ENCODE results near the gene DPP6. TPM values are rescaled to one million over a fixed set of nuclear protein-coding genes. Genes with fewer than 3 reads are reported as not detected.

DPP6 gene
- total RNA-seq, 1 experiment from 2014 or later, result not detected

DNA sequence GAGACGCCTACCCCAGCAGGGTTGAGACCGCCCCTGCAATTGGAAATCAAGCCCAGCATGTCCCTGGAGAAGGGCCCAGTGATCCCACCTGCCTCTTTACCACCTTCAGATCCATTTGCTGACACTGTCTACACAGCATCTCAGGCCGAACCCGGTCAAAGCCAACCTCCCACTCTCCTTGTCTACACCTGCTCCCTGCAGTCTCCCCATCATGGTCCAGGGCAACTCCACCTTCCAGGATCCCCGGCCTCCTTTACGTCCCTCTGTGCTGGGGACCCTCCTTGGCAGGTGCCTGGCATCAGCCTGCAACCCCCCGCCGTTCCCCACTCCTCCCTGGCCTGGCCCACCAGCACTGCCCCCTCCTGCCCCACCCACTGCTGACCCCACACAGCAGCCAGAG, 723.5 kb downstream of the DPP6 start:
- CTCF ChIA-PET, result no interaction called here
- H3K27me3 Mint-ChIP-seq (ENCODE audit: low read depth), result peaks cover 24% of the 10 kb centered on the region
- TF ChIP-seq, protein P1, sequence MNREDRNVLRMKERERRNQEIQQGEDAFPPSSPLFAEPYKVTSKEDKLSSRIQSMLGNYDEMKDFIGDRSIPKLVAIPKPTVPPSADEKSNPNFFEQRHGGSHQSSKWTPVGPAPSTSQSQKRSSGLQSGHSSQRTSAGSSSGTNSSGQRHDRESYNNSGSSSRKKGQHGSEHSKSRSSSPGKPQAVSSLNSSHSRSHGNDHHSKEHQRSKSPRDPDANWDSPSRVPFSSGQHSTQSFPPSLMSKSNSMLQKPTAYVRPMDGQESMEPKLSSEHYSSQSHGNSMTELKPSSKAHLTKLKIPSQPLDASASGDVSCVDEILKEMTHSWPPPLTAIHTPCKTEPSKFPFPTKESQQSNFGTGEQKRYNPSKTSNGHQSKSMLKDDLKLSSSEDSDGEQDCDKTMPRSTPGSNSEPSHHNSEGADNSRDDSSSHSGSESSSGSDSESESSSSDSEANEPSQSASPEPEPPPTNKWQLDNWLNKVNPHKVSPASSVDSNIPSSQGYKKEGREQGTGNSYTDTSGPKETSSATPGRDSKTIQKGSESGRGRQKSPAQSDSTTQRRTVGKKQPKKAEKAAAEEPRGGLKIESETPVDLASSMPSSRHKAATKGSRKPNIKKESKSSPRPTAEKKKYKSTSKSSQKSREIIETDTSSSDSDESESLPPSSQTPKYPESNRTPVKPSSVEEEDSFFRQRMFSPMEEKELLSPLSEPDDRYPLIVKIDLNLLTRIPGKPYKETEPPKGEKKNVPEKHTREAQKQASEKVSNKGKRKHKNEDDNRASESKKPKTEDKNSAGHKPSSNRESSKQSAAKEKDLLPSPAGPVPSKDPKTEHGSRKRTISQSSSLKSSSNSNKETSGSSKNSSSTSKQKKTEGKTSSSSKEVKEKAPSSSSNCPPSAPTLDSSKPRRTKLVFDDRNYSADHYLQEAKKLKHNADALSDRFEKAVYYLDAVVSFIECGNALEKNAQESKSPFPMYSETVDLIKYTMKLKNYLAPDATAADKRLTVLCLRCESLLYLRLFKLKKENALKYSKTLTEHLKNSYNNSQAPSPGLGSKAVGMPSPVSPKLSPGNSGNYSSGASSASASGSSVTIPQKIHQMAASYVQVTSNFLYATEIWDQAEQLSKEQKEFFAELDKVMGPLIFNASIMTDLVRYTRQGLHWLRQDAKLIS (CRISPR knock-in tag; IDR thresholded peaks at IDR 0.05; ENCODE audit: borderline replicate concordance), result no peak
- no peak for TF ChIP-seq NFATC4 (CRISPR knock-in tag; IDR thresholded peaks at IDR 0.05)
- TF ChIP-seq ZBTB21 (CRISPR knock-in tag; IDR thresholded peaks at IDR 0.05; ENCODE audit: borderline replicate concordance), result no peak
- TF ChIP-seq FOXJ3 (CRISPR knock-in tag; IDR thresholded peaks at IDR 0.05; ENCODE audit: borderline replicate concordance), result no peak
- TF ChIP-seq SMAD3 (CRISPR knock-in tag; IDR thresholded peaks at IDR 0.05; ENCODE audit: borderline replicate concordance), result no peak
- TF ChIP-seq CREB1 (CRISPR knock-in tag; IDR thresholded peaks at IDR 0.05), result no peak
- TF ChIP-seq, protein P2, sequence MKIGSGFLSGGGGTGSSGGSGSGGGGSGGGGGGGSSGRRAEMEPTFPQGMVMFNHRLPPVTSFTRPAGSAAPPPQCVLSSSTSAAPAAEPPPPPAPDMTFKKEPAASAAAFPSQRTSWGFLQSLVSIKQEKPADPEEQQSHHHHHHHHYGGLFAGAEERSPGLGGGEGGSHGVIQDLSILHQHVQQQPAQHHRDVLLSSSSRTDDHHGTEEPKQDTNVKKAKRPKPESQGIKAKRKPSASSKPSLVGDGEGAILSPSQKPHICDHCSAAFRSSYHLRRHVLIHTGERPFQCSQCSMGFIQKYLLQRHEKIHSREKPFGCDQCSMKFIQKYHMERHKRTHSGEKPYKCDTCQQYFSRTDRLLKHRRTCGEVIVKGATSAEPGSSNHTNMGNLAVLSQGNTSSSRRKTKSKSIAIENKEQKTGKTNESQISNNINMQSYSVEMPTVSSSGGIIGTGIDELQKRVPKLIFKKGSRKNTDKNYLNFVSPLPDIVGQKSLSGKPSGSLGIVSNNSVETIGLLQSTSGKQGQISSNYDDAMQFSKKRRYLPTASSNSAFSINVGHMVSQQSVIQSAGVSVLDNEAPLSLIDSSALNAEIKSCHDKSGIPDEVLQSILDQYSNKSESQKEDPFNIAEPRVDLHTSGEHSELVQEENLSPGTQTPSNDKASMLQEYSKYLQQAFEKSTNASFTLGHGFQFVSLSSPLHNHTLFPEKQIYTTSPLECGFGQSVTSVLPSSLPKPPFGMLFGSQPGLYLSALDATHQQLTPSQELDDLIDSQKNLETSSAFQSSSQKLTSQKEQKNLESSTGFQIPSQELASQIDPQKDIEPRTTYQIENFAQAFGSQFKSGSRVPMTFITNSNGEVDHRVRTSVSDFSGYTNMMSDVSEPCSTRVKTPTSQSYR (CRISPR knock-in tag; IDR thresholded peaks at IDR 0.05), result no peak
- no peak for TF ChIP-seq TEAD4 (CRISPR knock-in tag; IDR thresholded peaks at IDR 0.05)
- ATAC-seq (no peak), DNase-seq (ENCODE audit: low spot score) (no peak)
- peaks cover 76% of the 10 kb centered on the region for H3K36me3 Mint-ChIP-seq
- no peak overlapping the region for H3K27ac Mint-ChIP-seq
- no peaks in the 10 kb centered on the region for H3K4me1 Mint-ChIP-seq
- no peak overlapping the region for H3K4me3 Mint-ChIP-seq
- POLR2A ChIA-PET, result no interaction called here
- peaks cover 81% of the 10 kb centered on the region for H3K9me3 Mint-ChIP-seq

DNA sequence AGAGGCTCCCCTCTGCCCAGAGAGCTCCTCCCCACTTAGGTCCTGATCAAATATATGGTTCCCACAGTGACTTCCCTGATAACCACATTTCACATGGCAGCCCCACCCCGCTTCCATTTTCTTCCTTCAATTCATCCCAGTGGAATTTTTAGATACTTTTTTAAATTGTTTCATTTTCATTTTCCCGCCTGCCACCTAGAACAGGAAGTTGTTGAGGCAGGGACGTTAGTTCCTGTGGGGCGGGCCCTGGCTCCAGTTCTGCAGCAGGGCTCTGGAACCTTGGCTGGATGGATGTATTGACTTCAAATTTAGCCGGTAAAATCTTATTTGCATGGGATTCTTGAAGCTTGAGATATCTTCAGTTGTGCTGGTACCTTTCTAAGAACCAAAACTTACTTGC, 724.2 kb downstream of the DPP6 start:
- no peaks in the 10 kb centered on the region for H3K4me1 Mint-ChIP-seq
- DNase-seq (ENCODE audit: low spot score) (no peak), ATAC-seq (no peak)
- ChIA-PET CTCF (no interaction called here), POLR2A (no interaction called here)
- no peak overlapping the region for H3K4me3 Mint-ChIP-seq
- peaks cover 28% of the 10 kb centered on the region for H3K27me3 Mint-ChIP-seq (ENCODE audit: low read depth)
- peaks cover 81% of the 10 kb centered on the region for H3K36me3 Mint-ChIP-seq
- H3K27ac Mint-ChIP-seq, result no peak overlapping the region
- TF ChIP-seq RORB (CRISPR knock-in tag; IDR thresholded peaks at IDR 0.05), result no peak
- no peak for TF ChIP-seq TEAD1 (CRISPR knock-in tag; IDR thresholded peaks at IDR 0.05)
- TF ChIP-seq TEAD4 (CRISPR knock-in tag; IDR thresholded peaks at IDR 0.05), result no peak
- TF ChIP-seq, protein P3, sequence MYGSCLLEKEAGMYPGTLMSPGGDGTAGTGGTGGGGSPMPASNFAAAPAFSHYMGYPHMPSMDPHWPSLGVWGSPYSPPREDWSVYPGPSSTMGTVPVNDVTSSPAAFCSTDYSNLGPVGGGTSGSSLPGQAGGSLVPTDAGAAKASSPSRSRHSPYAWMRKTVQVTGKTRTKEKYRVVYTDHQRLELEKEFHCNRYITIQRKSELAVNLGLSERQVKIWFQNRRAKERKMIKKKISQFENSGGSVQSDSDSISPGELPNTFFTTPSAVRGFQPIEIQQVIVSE (CRISPR knock-in tag; IDR thresholded peaks at IDR 0.05; ENCODE audit: borderline replicate concordance), result no peak
- TF ChIP-seq ELF4 (CRISPR knock-in tag; IDR thresholded peaks at IDR 0.05; ENCODE audit: low read depth), result no peak
- TF ChIP-seq, protein P4, sequence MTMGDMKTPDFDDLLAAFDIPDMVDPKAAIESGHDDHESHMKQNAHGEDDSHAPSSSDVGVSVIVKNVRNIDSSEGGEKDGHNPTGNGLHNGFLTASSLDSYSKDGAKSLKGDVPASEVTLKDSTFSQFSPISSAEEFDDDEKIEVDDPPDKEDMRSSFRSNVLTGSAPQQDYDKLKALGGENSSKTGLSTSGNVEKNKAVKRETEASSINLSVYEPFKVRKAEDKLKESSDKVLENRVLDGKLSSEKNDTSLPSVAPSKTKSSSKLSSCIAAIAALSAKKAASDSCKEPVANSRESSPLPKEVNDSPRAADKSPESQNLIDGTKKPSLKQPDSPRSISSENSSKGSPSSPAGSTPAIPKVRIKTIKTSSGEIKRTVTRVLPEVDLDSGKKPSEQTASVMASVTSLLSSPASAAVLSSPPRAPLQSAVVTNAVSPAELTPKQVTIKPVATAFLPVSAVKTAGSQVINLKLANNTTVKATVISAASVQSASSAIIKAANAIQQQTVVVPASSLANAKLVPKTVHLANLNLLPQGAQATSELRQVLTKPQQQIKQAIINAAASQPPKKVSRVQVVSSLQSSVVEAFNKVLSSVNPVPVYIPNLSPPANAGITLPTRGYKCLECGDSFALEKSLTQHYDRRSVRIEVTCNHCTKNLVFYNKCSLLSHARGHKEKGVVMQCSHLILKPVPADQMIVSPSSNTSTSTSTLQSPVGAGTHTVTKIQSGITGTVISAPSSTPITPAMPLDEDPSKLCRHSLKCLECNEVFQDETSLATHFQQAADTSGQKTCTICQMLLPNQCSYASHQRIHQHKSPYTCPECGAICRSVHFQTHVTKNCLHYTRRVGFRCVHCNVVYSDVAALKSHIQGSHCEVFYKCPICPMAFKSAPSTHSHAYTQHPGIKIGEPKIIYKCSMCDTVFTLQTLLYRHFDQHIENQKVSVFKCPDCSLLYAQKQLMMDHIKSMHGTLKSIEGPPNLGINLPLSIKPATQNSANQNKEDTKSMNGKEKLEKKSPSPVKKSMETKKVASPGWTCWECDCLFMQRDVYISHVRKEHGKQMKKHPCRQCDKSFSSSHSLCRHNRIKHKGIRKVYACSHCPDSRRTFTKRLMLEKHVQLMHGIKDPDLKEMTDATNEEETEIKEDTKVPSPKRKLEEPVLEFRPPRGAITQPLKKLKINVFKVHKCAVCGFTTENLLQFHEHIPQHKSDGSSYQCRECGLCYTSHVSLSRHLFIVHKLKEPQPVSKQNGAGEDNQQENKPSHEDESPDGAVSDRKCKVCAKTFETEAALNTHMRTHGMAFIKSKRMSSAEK (CRISPR knock-in tag; IDR thresholded peaks at IDR 0.05; ENCODE audit: borderline replicate concordance), result no peak
- TF ChIP-seq OVOL2 (CRISPR knock-in tag; IDR thresholded peaks at IDR 0.05; ENCODE audit: borderline replicate concordance), result no peak
- TF ChIP-seq, protein P5, sequence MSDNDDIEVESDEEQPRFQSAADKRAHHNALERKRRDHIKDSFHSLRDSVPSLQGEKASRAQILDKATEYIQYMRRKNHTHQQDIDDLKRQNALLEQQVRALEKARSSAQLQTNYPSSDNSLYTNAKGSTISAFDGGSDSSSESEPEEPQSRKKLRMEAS (CRISPR knock-in tag; IDR thresholded peaks at IDR 0.05), result no peak
- peaks cover 86% of the 10 kb centered on the region for H3K9me3 Mint-ChIP-seq
